GM12878 (cell line): Measurements from ENCODE around the gene TGDS. TPM values are rescaled to one million over a fixed set of nuclear protein-coding genes. Genes with fewer than 3 reads are reported as not detected.
A peak's percentile ranks its signal among the peaks of the same experiment; 100 is the strongest.

ENCODE experiments used
- ATAC-seq: fragments of 200-7000 bp; cut with Tn5 transposase; 3 replicates; pipeline ENCODE4 v1.9.1; 2020; ENCODE audit warnings: mild to moderate bottlenecking, moderate library complexity
- BruUV-seq: library from RNA; stranded (reverse); fragments of 400-500 nt; replicated peaks from 2 replicates; lab custom pipeline; 2021; lab: Mats Ljungman, UMichigan
- CTCF ChIA-PET: fragments of 300-600 bp; sonication (Branson Sonifier 250); formaldehyde crosslinking; extraction: SDS; loops from one replicate; lab custom pipeline; 2021; ENCODE audit warnings: inconsistent platforms; lab: Yijun Ruan, JAX
- POLR2A ChIA-PET: fragments of 350-600 bp; formaldehyde crosslinking; extraction: SDS; loops from one replicate; lab custom pipeline; 2021; ENCODE audit warnings: inconsistent platforms; lab: Charles Lee
- RAD21 ChIA-PET: fragments of 300-600 bp; sonication (Branson Sonifier 250); formaldehyde crosslinking; loops from one replicate; lab custom pipeline; 2023; ENCODE audit warnings: antibody characterized with exemption; ENCODE audit not compliant: unreplicated experiment; lab: Charles Lee
- SMC1A ChIA-PET: fragments of 300-600 bp; sonication (Branson Sonifier 250); formaldehyde crosslinking; loops from one replicate; lab custom pipeline; 2023; ENCODE audit not compliant: unreplicated experiment, uncharacterized antibody; lab: Charles Lee
- DNase-seq: peaks from one replicate; pipeline ENCODE4 v3.0.0-alpha.2; 2011; ENCODE audit warnings: low read depth, low spot score
- FAIRE-seq: peaks from 3 replicates; lab custom pipeline; 2011; peaks lifted over from hg19 to GRCh38; lab: Jason Lieb, UNC
- H2AFZ ChIP-seq: 2 replicates; pipeline ENCODE4 v1.6.0; 2011; ENCODE audit warnings: low read depth, low read length, control low read depth; ENCODE audit not compliant: control insufficient read depth
- H3K27ac ChIP-seq: 2 replicates; pipeline ENCODE4 v1.5.1; 2011; ENCODE audit warnings: control low read depth; ENCODE audit not compliant: control insufficient read depth, insufficient read depth
- H3K27me3 ChIP-seq, 2 experiments: replicated peaks in 1 of 2; 2 replicates each; pipeline versions ENCODE4 v1.6.0 to v1.6.1; 2011; ENCODE audit warnings: low read length in 1 of 2; ENCODE audit not compliant: control insufficient read depth in 2 of 2, insufficient read depth in 2 of 2
- H3K36me3 ChIP-seq, 2 experiments: 2 replicates each; pipeline ENCODE4 v1.5.1; 2011; ENCODE audit warnings: low read length in 1 of 2; ENCODE audit not compliant: control insufficient read depth in 2 of 2, insufficient read depth in 2 of 2
- H3K4me1 ChIP-seq: 2 replicates; pipeline ENCODE4 v1.6.1; 2011; ENCODE audit warnings: mild to moderate bottlenecking, low read length, moderate library complexity, mixed read lengths; ENCODE audit not compliant: control insufficient read depth, insufficient read depth
- H3K4me2 ChIP-seq: 2 replicates; pipeline ENCODE4 v1.6.0; 2011; ENCODE audit warnings: control low read depth; ENCODE audit not compliant: control insufficient read depth, insufficient read depth
- H3K4me3 ChIP-seq: fragments of 200-600 bp; sonication (generic); 2 replicates; pipeline ENCODE4 v1.5.1; 2016
- H3K79me2 ChIP-seq: 2 replicates; pipeline ENCODE4 v1.6.0; 2011; ENCODE audit warnings: low read length; ENCODE audit not compliant: control insufficient read depth, insufficient read depth
- H3K9ac ChIP-seq: 2 replicates; pipeline ENCODE4 v1.8.0; 2011; ENCODE audit warnings: low read length, control low read depth, mixed read lengths; ENCODE audit not compliant: control insufficient read depth, insufficient read depth
- H3K9me3 ChIP-seq: replicated peaks from 3 replicates; pipeline ENCODE4 v1.5.1; 2011; ENCODE audit warnings: mild to moderate bottlenecking, low read length; ENCODE audit not compliant: control insufficient read depth, insufficient read depth
- H4K20me1 ChIP-seq: 2 replicates; pipeline ENCODE4 v1.6.0; 2011; ENCODE audit not compliant: control insufficient read depth, insufficient read depth
- ATF7 ChIP-seq: fragments of 450-650 bp; IDR thresholded peaks from 2 replicates; pipeline ENCODE4 v1.6.1; 2016; ENCODE audit warnings: low read depth, mild to moderate bottlenecking
- LARP7 ChIP-seq: fragments of 450-650 bp; IDR thresholded peaks from 2 replicates; pipeline ENCODE4 v1.6.1; 2017; ENCODE audit warnings: mild to moderate bottlenecking
- WGBS: methylation state at CpG from one replicate; pipeline ENCODE4 v1.1.6; 2016; ENCODE audit warnings: low lambda C conversion rate; ENCODE audit not compliant: insufficient replicate concordance, insufficient coverage; ENCODE audit errors: missing lambda C conversion rate; 5-methylcytosine and 5-hydroxymethylcytosine counted together
- in situ Hi-C: fragments of 300-500 bp; cut with MboI; formaldehyde crosslinking; loops from 9 replicates; pipeline ENCODE4 v1.14.3; 2018; ENCODE audit warnings: mixed read lengths
- intact Hi-C: fragments of 100-400 bp; cut with micrococcal nuclease; formaldehyde crosslinking; loops from one replicate; pipeline ENCODE4 v1.14.2; 2022; ENCODE audit not compliant: unreplicated experiment
- polyA plus RNA-seq, 11 experiments: library from polyadenylated mRNA; depleted of rRNA in 4 of 11; unstranded in 6 of 11; stranded (reverse) in 5 of 11; fragments of >200 nt; fragmentation: Nextera tagmentation in 4 of 11; fragmentation: Illumina TruSeq in 1 of 11; extraction: Ambion mirVana in 4 of 11; extraction: Trizol in 1 of 11; gene quantifications; 1 replicate in 1 of 11; 2 replicates in 10 of 11; pipeline versions ENCODE4 v1.2.1 to v1.2.3, GENCODE V29; 2011 to 2016; ENCODE audit warnings: inconsistent platforms in 2 of 11, missing spikeins in 2 of 11, low read depth in 1 of 11
- total RNA-seq, 4 experiments: library from RNA; depleted of rRNA in 3 of 4; stranded (reverse); fragments of >200 nt in 3 of 4; fragmentation: Illumina TruSeq in 1 of 4; extraction: Trizol in 1 of 4; gene quantifications; 2 replicates each; pipeline versions ENCODE4 v1.2.1 to v1.2.3, GENCODE V29; 2013 to 2021
- TF ChIP-seq, protein P1 (sequence below): fragments of 450-650 bp; IDR thresholded peaks from 2 replicates; pipeline ENCODE4 v1.6.1; 2016; ENCODE audit warnings: mild to moderate bottlenecking

TGDS gene
- total and polyA plus RNA-seq, 10 of the 15 experiments (the other 5 are each of a cell fraction or from before 2014, with no cell fraction given): 13.1 to 44.3 (median 23.8) TPM

- TF ChIP-seq LARP7 (no peak), ATF7 (no peak)
- TF ChIP-seq, protein P1, sequence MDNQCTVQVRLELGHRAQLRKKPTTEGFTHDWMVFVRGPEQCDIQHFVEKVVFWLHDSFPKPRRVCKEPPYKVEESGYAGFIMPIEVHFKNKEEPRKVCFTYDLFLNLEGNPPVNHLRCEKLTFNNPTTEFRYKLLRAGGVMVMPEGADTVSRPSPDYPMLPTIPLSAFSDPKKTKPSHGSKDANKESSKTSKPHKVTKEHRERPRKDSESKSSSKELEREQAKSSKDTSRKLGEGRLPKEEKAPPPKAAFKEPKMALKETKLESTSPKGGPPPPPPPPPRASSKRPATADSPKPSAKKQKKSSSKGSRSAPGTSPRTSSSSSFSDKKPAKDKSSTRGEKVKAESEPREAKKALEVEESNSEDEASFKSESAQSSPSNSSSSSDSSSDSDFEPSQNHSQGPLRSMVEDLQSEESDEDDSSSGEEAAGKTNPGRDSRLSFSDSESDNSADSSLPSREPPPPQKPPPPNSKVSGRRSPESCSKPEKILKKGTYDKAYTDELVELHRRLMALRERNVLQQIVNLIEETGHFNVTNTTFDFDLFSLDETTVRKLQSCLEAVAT: peak; percentile 86
- POLR2A ChIA-PET: interaction anchor here (0.6 to 2.3 kb wide), 7 partner anchors 8 to 875 kb away, joined by 3 to 22 read pairs (median 6); no protein-coding TSS in a partner anchor
Measured at GRCh38 chr13:94596575-94596971, 621 bp upstream of the TGDS start.

More at GRCh38 chr13:94596575-94596971, 621 bp upstream of the TGDS start:
- Histone ChIP-seq H3K36me3 (0 out of 4 replicates have a peak, but pooled peaks cover 0 to 2% of the 10 kb centered on the region in 2 experiments), H2AFZ (peak overlapping the region; percentile 70), H3K27ac (peak overlapping the region; percentile 9; the same call in 1 of the 2 replicates), H4K20me1 (no peaks in the 10 kb centered on the region), H3K27me3 (no peaks in the 10 kb centered on the region), H3K9me3 (peaks cover 2% of the 10 kb centered on the region; the same call in 1 of the 3 replicates), H3K4me1 (peaks cover 6% of the 10 kb centered on the region; the same call in 1 of the 2 replicates), H3K79me2 (peaks cover 34% of the 10 kb centered on the region), H3K4me2 (peak overlapping the region; percentile 17), H3K9ac (no peak overlapping the region; the same call in 1 of the 2 replicates), H3K4me3 (peak overlapping the region; percentile 74)
- ChIA-PET CTCF (interaction anchor here (1.1 to 2.5 kb wide), 3 partner anchors 22 to 161 kb away, joined by 5 to 16 read pairs (median 8); no protein-coding TSS in a partner anchor), RAD21 (interaction anchor here (1.3 to 2.4 kb wide), 2 partner anchors 20 to 46 kb away, joined by 10 read pairs; no protein-coding TSS in a partner anchor), SMC1A (interaction anchor here (0.9 to 2.0 kb wide), 7 partner anchors 10 to 161 kb away, joined by 3 to 11 read pairs (median 3); no protein-coding TSS in a partner anchor)
- 65% methylated on average over 20 of the region's 20 CpGs for WGBS
- ATAC-seq (no peak), DNase-seq (no peak), FAIRE-seq (no peak)
- in situ Hi-C loops (no loop called here), intact Hi-C loops (no loop called here)
- BruUV-seq: no TSS peak
